Parathyroid adenoma (tissue), 2 donors: ENCODE measurements around the gene RSRC2.
"Not testable (repeated sequence)": the region's sequence is repeated elsewhere in the genome, so short reads cannot be mapped to it uniquely, and the experiment has no call there.

ENCODE experiments used
- H2AFZ ChIP-seq: fragments of 300-600 bp; sonication (generic); one replicate; pipeline ENCODE4 v1.7.0; 2017; ENCODE audit warnings: antibody characterized with exemption, mild to moderate bottlenecking
- H3K27ac ChIP-seq: fragments of 300-600 bp; sonication (generic); one replicate; pipeline ENCODE4 v1.7.0; 2017
- H3K27me3 ChIP-seq: fragments of 300-600 bp; sonication (generic); one replicate; pipeline ENCODE4 v1.7.0; 2017; ENCODE audit warnings: low read length; ENCODE audit not compliant: control insufficient read depth, insufficient read depth
- H3K36me3 ChIP-seq: fragments of 300-600 bp; sonication (generic); one replicate; pipeline ENCODE4 v1.7.0; 2017; ENCODE audit warnings: low read length; ENCODE audit not compliant: control insufficient read depth, insufficient read depth
- H3K4me1 ChIP-seq: fragments of 300-600 bp; sonication (generic); one replicate; pipeline ENCODE4 v1.7.0; 2017; ENCODE audit warnings: control low read depth
- H3K4me2 ChIP-seq: fragments of 300-600 bp; sonication (generic); one replicate; pipeline ENCODE4 v1.7.0; 2017; ENCODE audit warnings: low read length
- H3K4me3 ChIP-seq: fragments of 300-600 bp; sonication (generic); one replicate; pipeline ENCODE4 v1.7.0; 2017; ENCODE audit warnings: low read depth, low read length
- H3K79me2 ChIP-seq: fragments of 300-600 bp; sonication (generic); one replicate; pipeline ENCODE4 v1.7.0; 2017; ENCODE audit warnings: control low read depth
- H3K9ac ChIP-seq: fragments of 300-600 bp; sonication (generic); one replicate; pipeline ENCODE4 v1.7.0; 2017; ENCODE audit warnings: mild to moderate bottlenecking
- H3K9me3 ChIP-seq: fragments of 300-600 bp; sonication (generic); one replicate; pipeline ENCODE4 v1.7.0; 2017; ENCODE audit warnings: low read length; ENCODE audit not compliant: control insufficient read depth
- TF ChIP-seq, protein P1 (sequence below): fragments of 300-600 bp; sonication (generic); IDR thresholded peaks from one replicate; pipeline ENCODE4 v1.7.0; 2017; ENCODE audit warnings: antibody characterized with exemption, mild to moderate bottlenecking
- donor health status: primary hyperparathyroidism.

Gene RSRC2

DNA sequence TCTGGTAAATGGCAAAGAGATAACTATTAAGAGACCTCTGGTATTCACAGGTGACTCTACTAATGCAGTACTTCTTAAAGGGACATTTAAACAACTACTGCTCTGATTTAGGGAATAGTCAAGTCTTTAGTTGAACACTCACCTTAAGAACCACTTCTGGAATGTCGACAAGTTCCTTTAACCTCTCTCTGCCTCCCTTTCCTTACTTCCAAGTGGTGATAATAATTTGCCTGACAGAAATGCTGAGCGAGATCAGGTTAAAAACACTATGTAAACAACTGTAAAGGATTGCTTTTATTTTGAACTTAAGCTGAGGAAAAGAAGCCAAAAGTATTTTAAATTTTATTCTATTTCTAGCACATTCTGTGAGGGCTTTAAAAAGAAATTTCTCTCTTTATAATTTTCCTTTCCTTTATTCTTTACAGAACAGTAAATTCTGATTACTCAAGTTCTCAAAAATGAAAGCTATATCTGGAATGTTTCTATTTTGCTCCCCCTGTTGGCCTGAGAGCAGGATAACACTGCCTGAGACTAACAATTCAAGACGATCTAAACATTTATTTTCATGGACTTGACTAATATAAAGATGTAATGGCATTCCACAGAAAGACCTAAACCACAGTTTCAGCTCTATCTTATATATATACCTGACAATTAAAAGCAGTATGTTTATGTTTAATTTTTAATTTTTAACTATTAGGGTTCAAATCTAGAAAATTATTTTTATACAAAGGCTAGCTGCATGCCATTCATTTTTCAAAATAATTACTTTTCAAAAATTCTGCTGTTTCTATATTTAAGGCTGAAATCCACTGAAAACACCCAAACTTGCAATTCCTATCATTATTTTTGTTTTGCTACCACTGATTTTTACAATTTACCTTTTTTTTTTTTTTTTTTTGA is 55.2 kb downstream of the RSRC2 start:
- H3K27me3 ChIP-seq = no peaks in the 10 kb centered on the region
- no peaks in the 10 kb centered on the region for H3K36me3 ChIP-seq
- H3K4me1 ChIP-seq = peaks cover 6% of the 10 kb centered on the region
- H3K4me2 ChIP-seq = peak overlapping the region; percentile 56
- no peaks in the 10 kb centered on the region for H3K9me3 ChIP-seq
- peak overlapping the region; percentile 86 for H3K27ac ChIP-seq
- no peak overlapping the region for H3K9ac ChIP-seq
- no peaks in the 10 kb centered on the region for H3K79me2 ChIP-seq
- H2AFZ ChIP-seq = peak overlapping the region; percentile 61
- H3K4me3 ChIP-seq = peak overlapping the region; percentile 22
- TF ChIP-seq, protein P1, sequence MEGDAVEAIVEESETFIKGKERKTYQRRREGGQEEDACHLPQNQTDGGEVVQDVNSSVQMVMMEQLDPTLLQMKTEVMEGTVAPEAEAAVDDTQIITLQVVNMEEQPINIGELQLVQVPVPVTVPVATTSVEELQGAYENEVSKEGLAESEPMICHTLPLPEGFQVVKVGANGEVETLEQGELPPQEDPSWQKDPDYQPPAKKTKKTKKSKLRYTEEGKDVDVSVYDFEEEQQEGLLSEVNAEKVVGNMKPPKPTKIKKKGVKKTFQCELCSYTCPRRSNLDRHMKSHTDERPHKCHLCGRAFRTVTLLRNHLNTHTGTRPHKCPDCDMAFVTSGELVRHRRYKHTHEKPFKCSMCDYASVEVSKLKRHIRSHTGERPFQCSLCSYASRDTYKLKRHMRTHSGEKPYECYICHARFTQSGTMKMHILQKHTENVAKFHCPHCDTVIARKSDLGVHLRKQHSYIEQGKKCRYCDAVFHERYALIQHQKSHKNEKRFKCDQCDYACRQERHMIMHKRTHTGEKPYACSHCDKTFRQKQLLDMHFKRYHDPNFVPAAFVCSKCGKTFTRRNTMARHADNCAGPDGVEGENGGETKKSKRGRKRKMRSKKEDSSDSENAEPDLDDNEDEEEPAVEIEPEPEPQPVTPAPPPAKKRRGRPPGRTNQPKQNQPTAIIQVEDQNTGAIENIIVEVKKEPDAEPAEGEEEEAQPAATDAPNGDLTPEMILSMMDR = peak; percentile 86

DNA sequence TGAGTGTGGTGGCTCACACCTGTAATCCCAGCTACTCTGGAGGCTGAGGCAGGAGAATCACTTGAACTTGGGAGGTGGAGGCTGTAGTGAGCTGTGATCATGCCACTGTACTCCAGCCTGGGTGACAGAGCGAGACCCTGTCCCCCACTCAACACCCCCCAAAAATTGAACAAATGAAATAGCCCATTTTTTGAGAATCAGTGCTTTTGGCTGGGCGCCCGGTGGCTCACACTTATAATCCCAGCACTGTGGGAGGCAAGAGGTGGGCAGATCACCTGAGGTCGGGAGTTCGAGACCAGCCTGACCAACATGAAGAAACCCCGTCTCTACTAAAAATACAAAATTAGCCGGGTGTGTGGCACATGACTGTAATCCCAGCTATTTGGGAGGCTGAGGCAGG is 56.2 kb downstream of the RSRC2 start:
- H3K4me3 ChIP-seq, H3K27me3 ChIP-seq, H3K9ac ChIP-seq, H3K36me3 ChIP-seq, H3K9me3 ChIP-seq, H3K79me2 ChIP-seq, H2AFZ ChIP-seq, H3K4me2 ChIP-seq, H3K4me1 ChIP-seq: not testable (repeated sequence)
- H3K27ac ChIP-seq = peak overlapping the region; percentile 86

DNA sequence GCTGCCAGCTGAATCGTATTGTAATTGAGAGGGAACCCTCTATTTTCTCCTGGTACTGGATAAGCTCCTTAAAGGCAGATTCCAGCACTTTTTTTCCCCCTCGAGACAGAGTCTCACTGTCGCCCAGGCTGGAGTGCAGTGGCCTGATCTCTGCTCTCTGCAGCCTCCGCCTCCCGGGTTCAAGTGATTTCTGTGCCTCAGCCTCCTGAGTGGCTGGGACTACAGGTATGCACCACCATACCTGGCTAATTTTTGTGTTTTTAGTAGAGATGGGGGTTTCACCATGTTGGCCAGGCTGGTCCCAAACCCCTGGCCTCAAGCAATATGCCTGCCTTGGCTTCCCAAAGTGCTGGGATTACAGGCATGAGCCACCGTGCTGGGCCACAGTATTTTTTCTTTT is 56.9 kb downstream of the RSRC2 start:
- H3K27ac ChIP-seq = peak overlapping the region; percentile 2
- not testable (repeated sequence) for H3K9me3 ChIP-seq, H3K36me3 ChIP-seq, H3K79me2 ChIP-seq, H3K9ac ChIP-seq, H2AFZ ChIP-seq, H3K4me3 ChIP-seq, H3K4me2 ChIP-seq, H3K4me1 ChIP-seq, H3K27me3 ChIP-seq

DNA sequence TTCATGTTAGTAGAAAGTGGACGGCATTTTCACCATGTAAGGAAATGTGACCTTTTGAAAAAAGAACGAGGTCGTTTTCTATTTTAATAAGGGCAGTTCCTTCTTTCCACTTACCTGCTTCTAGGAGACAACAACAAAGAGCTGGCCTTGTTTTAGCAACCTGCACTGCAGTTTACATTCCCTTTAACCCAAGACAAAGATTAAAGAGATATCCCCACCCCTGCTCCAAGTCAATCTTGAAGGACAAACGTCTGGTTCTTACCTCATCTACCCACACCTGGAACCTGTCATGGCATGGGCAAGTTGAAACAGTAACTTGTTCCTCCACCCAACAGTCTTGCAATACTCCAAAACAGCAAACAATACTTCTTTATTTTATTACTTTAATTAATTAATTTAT is 58.8 kb downstream of the RSRC2 start:
- H3K4me1 ChIP-seq = peaks cover 6% of the 10 kb centered on the region
- no peaks in the 10 kb centered on the region for H3K9me3 ChIP-seq
- H3K27ac ChIP-seq = peak overlapping the region; percentile 81
- no peaks in the 10 kb centered on the region for H3K79me2 ChIP-seq
- TF ChIP-seq, protein P1 = no peak
- H3K27me3 ChIP-seq = no peaks in the 10 kb centered on the region
- H2AFZ ChIP-seq = peak overlapping the region; percentile 34
- peak overlapping the region; percentile 22 for H3K4me3 ChIP-seq
- no peak overlapping the region for H3K9ac ChIP-seq
- H3K4me2 ChIP-seq = peak overlapping the region; percentile 51
- H3K36me3 ChIP-seq = no peaks in the 10 kb centered on the region

DNA sequence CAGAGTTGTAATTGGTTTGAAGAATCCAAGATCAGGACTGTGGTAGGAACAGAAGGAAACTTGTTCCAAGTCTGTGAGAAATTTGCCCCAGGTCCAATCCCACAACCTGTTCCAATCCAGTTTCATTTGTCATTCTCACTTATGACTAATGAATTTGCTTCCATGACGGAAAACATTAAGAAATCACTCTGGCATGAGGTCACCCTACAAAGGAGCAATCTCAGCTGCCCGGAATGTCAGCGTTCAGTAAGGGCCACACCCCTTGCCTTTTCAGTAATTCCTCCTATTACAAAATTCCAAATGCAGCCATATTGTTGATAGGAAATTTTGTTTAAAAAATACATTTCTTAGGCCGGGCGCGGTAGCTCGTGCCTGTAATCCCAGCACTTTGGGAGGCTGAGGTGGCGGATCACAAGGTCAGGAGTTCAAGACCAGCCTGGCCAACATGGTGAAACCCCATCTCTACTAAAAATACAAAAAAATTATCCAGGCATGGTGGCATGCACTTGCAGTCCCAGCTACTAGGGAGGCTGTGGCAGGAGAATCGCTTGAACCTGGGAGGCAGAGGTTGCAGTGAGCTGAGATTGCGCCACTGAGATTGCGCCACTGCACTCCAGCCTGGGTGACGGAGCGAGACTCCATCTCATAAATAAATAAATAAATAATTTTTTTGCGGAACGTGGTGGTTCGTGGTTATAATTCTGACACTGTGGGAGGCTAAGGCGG is 62.3 kb downstream of the RSRC2 start:
- not testable (repeated sequence) for H3K27me3 ChIP-seq, H3K79me2 ChIP-seq, H3K9ac ChIP-seq, H3K4me1 ChIP-seq, H3K4me2 ChIP-seq, H3K9me3 ChIP-seq, H2AFZ ChIP-seq, H3K4me3 ChIP-seq, H3K27ac ChIP-seq, H3K36me3 ChIP-seq

DNA sequence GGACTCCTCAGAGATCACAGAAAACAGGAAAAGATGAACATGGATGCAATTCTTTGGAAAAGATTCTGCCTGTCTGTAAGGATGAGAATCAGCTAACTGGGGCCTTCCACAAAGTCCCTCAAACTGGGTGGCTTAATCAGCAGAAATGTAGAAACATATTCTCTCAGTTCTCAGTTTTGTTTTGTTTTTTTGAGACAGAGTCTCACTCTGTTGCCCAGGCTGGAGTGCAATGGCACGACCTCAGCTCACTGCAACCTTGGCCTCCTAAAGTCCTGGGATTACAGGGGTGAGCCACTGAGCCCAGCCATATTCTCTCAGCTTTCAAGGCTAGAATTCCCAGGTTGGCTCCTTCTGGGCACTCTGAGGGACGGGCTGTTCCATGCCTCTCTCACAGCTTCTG is 66.1 kb downstream of the RSRC2 start:
- Histone ChIP-seq H3K4me2 (no peak overlapping the region), H3K4me3 (no peak overlapping the region), H3K36me3 (no peaks in the 10 kb centered on the region), H3K79me2 (no peaks in the 10 kb centered on the region), H3K9me3 (no peaks in the 10 kb centered on the region), H3K4me1 (peaks cover 4% of the 10 kb centered on the region), H3K9ac (no peak overlapping the region), H3K27me3 (no peaks in the 10 kb centered on the region), H2AFZ (peak overlapping the region; percentile 33), H3K27ac (no peak overlapping the region)
- TF ChIP-seq, protein P1 = no peak
